Right lobe of liver (tissue), 6 donors: ENCODE data around the gene STMN3. TPM values are rescaled to one million over a fixed set of nuclear protein-coding genes. Genes with fewer than 3 reads are reported as not detected.

ENCODE experiments used
- ATAC-seq, 4 donors: fragments of 200-7000 bp; cut with Tn5 transposase; one replicate each; pipeline ENCODE4 v1.9.1; 2020; ENCODE audit warnings: mild to moderate bottlenecking in 4 of 4, moderate library complexity in 4 of 4
- DNase-seq, 3 donors: peaks; one replicate each; pipeline ENCODE4 v3.0.0-alpha.2; 2020
- H3K27ac ChIP-seq, 3 donors: fragments of 200-600 bp; one replicate each; pipeline ENCODE4 v1.8.0; 2022
- H3K27me3 ChIP-seq, 2 donors: fragments of 200-600 bp; one replicate each; pipeline ENCODE4 v1.8.0; 2022
- H3K36me3 ChIP-seq, 4 donors: fragments of 200-600 bp; sonication (generic) in 1 of 4; one replicate each; pipeline versions ENCODE4 v1.5.1 to v1.8.0; 2017 to 2022; ENCODE audit warnings: control low read depth in 1 of 4
- H3K4me1 ChIP-seq, 4 donors: fragments of 200-600 bp; sonication (generic) in 1 of 4; one replicate each; pipeline versions ENCODE4 v1.5.1 to v1.8.0; 2017 to 2022; ENCODE audit warnings: control low read depth in 1 of 4
- H3K4me3 ChIP-seq, 3 donors: fragments of 200-600 bp; one replicate each; pipeline ENCODE4 v1.8.0; 2022
- H3K9me3 ChIP-seq, 4 donors: fragments of 200-600 bp; sonication (generic) in 1 of 4; one replicate each; pipeline versions ENCODE4 v1.5.1 to v1.8.0; 2017 to 2022; ENCODE audit warnings: control low read depth in 1 of 4
- CTCF ChIP-seq, 4 donors: fragments of 200-600 bp in 3 of 4; fragments of 450-650 bp in 1 of 4; IDR thresholded peaks; one replicate each; pipeline versions ENCODE4 v1.5.1 to v1.8.0; 2016 to 2022; ENCODE audit warnings: antibody characterized with exemption in 4 of 4, mild to moderate bottlenecking in 2 of 4
- POLR2A ChIP-seq: fragments of 450-650 bp; IDR thresholded peaks from one replicate; pipeline ENCODE4 v1.6.1; 2017; ENCODE audit warnings: antibody characterized with exemption, mild to moderate bottlenecking
- WGBS: methylation state at CpG from one replicate; pipeline ENCODE4 v1.1.6; 2018; ENCODE audit warnings: low coverage, low lambda C conversion rate; ENCODE audit not compliant: insufficient coverage; ENCODE audit errors: missing lambda C conversion rate; 5-methylcytosine and 5-hydroxymethylcytosine counted together
- intact Hi-C, 2 donors: fragments of 100-400 bp; cut with DNase I; formaldehyde crosslinking; loops; one replicate each; pipeline versions ENCODE4 v1.11.2 to v1.14.1; 2022
- total RNA-seq, 6 experiments: library from RNA; depleted of rRNA in 2 of 6; stranded (reverse); fragments of >200 nt in 2 of 6; fragmentation: NEBNext Ultra II Directional in 3 of 6; extraction: Animal tissue kit (Norgen Biotek cat#: 25700) in 3 of 6; gene quantifications; one replicate each; pipeline versions ENCODE4 v1.1.0 to v1.2.4, GENCODE V29; 2016 to 2023
- donor health status: DM: no; HTN: yes; CAD: no.
- donor health status: DM: no; HTN: no; CAD: no.
- donor health status: DM: no; HTN: no; CAD: no.
- donor health status: DM: no; HTN: yes; CAD: no.
- donor health status: DM: no; HTN: yes; CAD: no.

STMN3 gene
- total RNA-seq, 6 experiments from 2014 or later = 0.43 to 1.6 (median 0.77) TPM

GRCh38 chr20:63697357-63697867 is 44.2 kb upstream of the STMN3 start:
- intact Hi-C loops = no loop called here
- 0% methylated on average over 1 of the region's 7 CpGs for WGBS
- Histone ChIP-seq H3K4me1 (peaks cover 0 to 14% (median 5%) of the 10 kb centered on the region in 4 donors), H3K27ac (no peak overlapping the region), H3K36me3 (no peaks in the 10 kb centered on the region), H3K27me3 (no peaks in the 10 kb centered on the region), H3K4me3 (no peak overlapping the region), H3K9me3 (no peaks in the 10 kb centered on the region)
- TF ChIP-seq POLR2A = no peak
- TF ChIP-seq CTCF (IDR thresholded peaks at IDR 0.05) = no peak
- peak; percentile 1 to 11 (median 3) for ATAC-seq
- peak; percentile 22 to 56 (median 50) for DNase-seq

GRCh38 chr20:63696628-63697356 is 43.6 kb upstream of the STMN3 start, which contains the start of gene TNFRSF6B:
Gene TNFRSF6B (plus strand): TSS chr20:63696652. CDS start chr20:63696768, 116 bp downstream.
- ATAC-seq (peak; percentile 13 to 54 (median 32)), DNase-seq (peak; percentile 37 to 68 (median 60))
- intact Hi-C loops = no loop called here
- WGBS = 0% methylated on average over 1 of the region's 52 CpGs
- no peaks in the 10 kb centered on the region for H3K36me3 ChIP-seq
- H3K27me3 ChIP-seq = no peaks in the 10 kb centered on the region
- peak within 1 kb of the TSS in 1 of 3 donors; percentile 0 for H3K4me3 ChIP-seq
- H3K9me3 ChIP-seq = no peaks in the 10 kb centered on the region
- TF ChIP-seq POLR2A (peak; percentile 13), CTCF (IDR thresholded peaks at IDR 0.05) (no peak)
- H3K27ac ChIP-seq = no peak within 1 kb of the TSS
- peaks cover 0 to 14% (median 5%) of the 10 kb centered on the region in 4 donors for H3K4me1 ChIP-seq

- Histone ChIP-seq H3K9me3 (no peaks in the 10 kb centered on the region), H3K4me3 (no peak overlapping the region), H3K27ac (no peak overlapping the region), H3K27me3 (no peaks in the 10 kb centered on the region), H3K36me3 (no peaks in the 10 kb centered on the region), H3K4me1 (peaks cover 0 to 14% (median 5%) of the 10 kb centered on the region in 4 donors)
- TF ChIP-seq CTCF (IDR thresholded peaks at IDR 0.05) (no peak), POLR2A (no peak)
- DNase-seq (peak in 2 of 3 donors; percentile 25 to 58), ATAC-seq (peak; percentile 16 to 48 (median 26))
- intact Hi-C loops = no loop called here
- WGBS = no CpG with 5 or more reads among the region's 6 CpGs
Observed at GRCh38 chr20:63696306-63696627, 43.0 kb upstream of the STMN3 start.

GRCh38 chr20:63695424-63696305 is 42.4 kb upstream of the STMN3 start:
- intact Hi-C loops = no loop called here
- Histone ChIP-seq H3K4me3 (no peak overlapping the region), H3K27ac (no peak overlapping the region), H3K4me1 (peaks cover 0 to 14% (median 5%) of the 10 kb centered on the region in 4 donors), H3K36me3 (no peaks in the 10 kb centered on the region), H3K27me3 (no peaks in the 10 kb centered on the region), H3K9me3 (no peaks in the 10 kb centered on the region)
- TF ChIP-seq CTCF (IDR thresholded peaks at IDR 0.05) (no peak), POLR2A (peak; percentile 3)
- ATAC-seq (peak in 2 of 4 donors; percentile 5 to 6), DNase-seq (peak in 2 of 3 donors; percentile 54 to 70)
- WGBS = 70% methylated on average over 2 of the region's 25 CpGs
